Measurements from ENCODE around the gene GFOD1. TPM values are rescaled to one million over a fixed set of nuclear protein-coding genes. Genes with fewer than 3 reads are reported as not detected.

Gene GFOD1
- polyA plus RNA-seq, 2 of the 4 experiments (the other 2 are of a cell fraction), result 2.7 to 3.5 TPM

GRCh38 chr6:13407368-13407708 lies 80.1 kb downstream of the GFOD1 start:
- TF ChIP-seq HEYL (CRISPR knock-in tag; IDR thresholded peaks at IDR 0.05) (0 out of 2 replicates have a peak, but pooled peaks have one; percentile 14), FOXS1 (CRISPR knock-in tag; IDR thresholded peaks at IDR 0.05) (no peak), PHF8 (IDR thresholded peaks at IDR 0.05; ENCODE audit: borderline replicate concordance, low read depth) (no peak), GATA3 (IDR thresholded peaks at IDR 0.05; ENCODE audit: borderline replicate concordance) (no peak), ESRRA (IDR thresholded peaks at IDR 0.05; ENCODE audit: borderline replicate concordance, low read length) (no peak), NR3C1 (IDR thresholded peaks at IDR 0.05) (no peak), CTCF (IDR thresholded peaks at IDR 0.05) (no peak), POLR2AphosphoS2 (conservative IDR thresholded peaks at IDR 0.05; ENCODE audit: low read length) (no peak), MAZ (IDR thresholded peaks at IDR 0.05; ENCODE audit: borderline replicate concordance, low read depth, low read length) (no peak)
- H3K27ac ChIP-seq, result peak overlapping the region; percentile 85 to 93
- H3K4me1 ChIP-seq, result peaks cover 74% of the 10 kb centered on the region
- ChIA-PET CTCF (interaction anchor here (1.2 to 1.6 kb wide), 3 partner anchors 12 to 208 kb away, joined by 3 to 5 read pairs (median 4); partner anchors contain the start of genes GFOD1 and NOL7), POLR2A (interaction anchor here (0.8 to 1.4 kb wide), 3 partner anchors 167 to 208 kb away, joined by 3 to 4 read pairs (median 4); partner anchors contain the start of genes NOL7 and SIRT5)
- DNase-seq (ENCODE audit: low read depth in 1 of 2, low spot score in 1 of 2) (no peak), ATAC-seq (peak; percentile 42 to 57; a peak in 5 of 6 replicates), FAIRE-seq (no peak)
- H3K4me3 ChIP-seq, result no peak overlapping the region
- H3K9me3 ChIP-seq, result no peaks in the 10 kb centered on the region
- 30% methylated on average over 3 of the region's 3 CpGs for WGBS (ENCODE audit: missing lambda C conversion rate)
- H3K4me2 ChIP-seq, result peak overlapping the region; percentile 69

- Histone ChIP-seq H3K4me3 (no peak overlapping the region), H3K9me3 (no peaks in the 10 kb centered on the region), H3K4me1 (peaks cover 70% of the 10 kb centered on the region), H3K27ac (peak overlapping the region; percentile 85 to 93), H3K4me2 (peak overlapping the region; percentile 69)
- DNase-seq (ENCODE audit: low read depth in 1 of 2, low spot score in 1 of 2) (peak in 1 of 2 experiments; percentile 52), ATAC-seq (peak in 1 of 2 experiments; percentile 44; a peak in 3 of 6 replicates), FAIRE-seq (no peak)
- WGBS (ENCODE audit: missing lambda C conversion rate), result 90% methylated on average over 1 of the region's 1 CpG
- no peak for TF ChIP-seq TFCP2L1 (CRISPR knock-in tag; IDR thresholded peaks at IDR 0.05)
- peak; percentile 63; the same call in 1 of the 2 replicates for TF ChIP-seq USF2 (IDR thresholded peaks at IDR 0.05)
- CTCF ChIA-PET, result interaction anchor here (1.2 to 1.6 kb wide), 3 partner anchors 11 to 209 kb away, joined by 3 to 5 read pairs (median 4); partner anchors contain the start of genes GFOD1 and NOL7
- POLR2A ChIA-PET, result interaction anchor here (0.8 to 1.4 kb wide), 2 partner anchors 168 to 169 kb away, joined by 3 to 4 read pairs; partner anchors contain the start of gene SIRT5
Measured at GRCh38 chr6:13406781-13407180, 80.6 kb downstream of the GFOD1 start.

- CTCF ChIA-PET, result interaction anchor here (1.2 to 1.6 kb wide), 2 partner anchors 10 to 81 kb away, joined by 3 to 5 read pairs; partner anchors contain the start of gene GFOD1
- H3K9me3 ChIP-seq, result no peaks in the 10 kb centered on the region
- peaks cover 70% of the 10 kb centered on the region for H3K4me1 ChIP-seq
- FAIRE-seq (no peak), DNase-seq (ENCODE audit: low read depth in 1 of 2, low spot score in 1 of 2) (no peak), ATAC-seq (no peak)
- H3K27ac ChIP-seq, result peak overlapping the region; percentile 85 to 93
- no peak overlapping the region for H3K4me3 ChIP-seq
- H3K4me2 ChIP-seq, result peak overlapping the region; percentile 69; the same call in 2 of the 3 replicates
- TF ChIP-seq FOXS1 (CRISPR knock-in tag; IDR thresholded peaks at IDR 0.05) (no peak), TFCP2L1 (CRISPR knock-in tag; IDR thresholded peaks at IDR 0.05) (no peak), GATA3 (IDR thresholded peaks at IDR 0.05; ENCODE audit: borderline replicate concordance) (no peak), NR3C1 (IDR thresholded peaks at IDR 0.05) (no peak), HES2 (IDR thresholded peaks at IDR 0.05) (no peak), HOXA7 (CRISPR knock-in tag; IDR thresholded peaks at IDR 0.05) (no peak), ZC3H11A (IDR thresholded peaks at IDR 0.05) (no peak), MYC (IDR thresholded peaks at IDR 0.05; ENCODE audit: borderline replicate concordance, low read length) (no peak), MAX (IDR thresholded peaks at IDR 0.05) (no peak), BCL3 (IDR thresholded peaks at IDR 0.05) (no peak), CBX2 (IDR thresholded peaks at IDR 0.05; ENCODE audit: borderline replicate concordance, low read depth) (no peak), HEYL (CRISPR knock-in tag; IDR thresholded peaks at IDR 0.05) (no peak), NFE2L2 (conservative IDR thresholded peaks at IDR 0.05; ENCODE audit: low read length) (no peak), RFX5 (IDR thresholded peaks at IDR 0.05) (no peak)
- WGBS (ENCODE audit: missing lambda C conversion rate), result 95% methylated on average over 10 of the region's 10 CpGs
- POLR2A ChIA-PET, result no interaction called here
Measured at GRCh38 chr6:13405961-13406477, 81.4 kb downstream of the GFOD1 start.

Data from A549 (cell line).